HG02943 (cell line): Measurements from ENCODE around the gene OPN1SW.
A peak's percentile ranks its signal among the peaks of the same experiment; 100 is the strongest.

Source experiments
- ATAC-seq: cut with Tn5 transposase; IDR thresholded peaks from one replicate; pipeline ENCODE4 v1.9.1; 2021; ENCODE audit warnings: mild to moderate bottlenecking, low read depth, moderate library complexity; ENCODE audit not compliant: unreplicated experiment

The OPN1SW gene

DNA sequence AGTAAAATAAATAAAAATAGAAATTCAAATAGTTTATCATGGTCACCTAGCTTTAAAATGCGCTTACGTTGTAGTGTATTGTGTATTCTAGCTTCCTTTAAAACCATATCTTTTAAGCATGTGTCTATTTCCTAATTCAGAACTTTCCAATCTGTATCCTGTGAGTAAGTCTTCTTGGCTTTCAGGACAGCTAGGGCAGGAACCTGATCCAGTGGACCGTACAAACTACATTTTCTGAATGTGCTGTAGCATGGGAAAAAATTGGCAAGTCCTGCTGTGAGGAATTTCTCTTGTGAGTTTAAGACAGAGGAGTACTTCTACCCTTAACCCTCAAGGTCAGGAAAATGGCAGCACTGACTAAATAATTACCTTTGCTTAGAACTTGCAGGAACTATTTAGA is 12.1 kb downstream of the OPN1SW start:
- no peak for ATAC-seq

DNA sequence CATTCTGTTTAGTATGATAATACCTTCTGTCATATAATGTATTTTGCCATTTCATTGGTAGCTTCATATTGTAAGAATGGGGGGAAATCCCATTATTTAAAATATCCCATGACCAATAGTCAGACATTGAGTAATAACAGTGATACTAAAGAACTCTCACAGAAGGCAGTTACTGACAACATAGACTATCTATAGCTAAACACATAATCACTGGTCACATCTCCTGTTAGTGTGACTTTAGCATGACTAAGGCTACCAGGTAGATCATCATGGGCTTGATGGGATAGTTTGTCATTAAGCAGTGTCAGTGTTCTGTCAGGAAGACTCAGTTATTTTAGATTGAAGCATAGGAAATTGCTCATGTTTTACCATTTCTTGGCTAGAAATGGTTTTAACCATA is 16.4 kb downstream of the OPN1SW start:
- no peak for ATAC-seq

DNA sequence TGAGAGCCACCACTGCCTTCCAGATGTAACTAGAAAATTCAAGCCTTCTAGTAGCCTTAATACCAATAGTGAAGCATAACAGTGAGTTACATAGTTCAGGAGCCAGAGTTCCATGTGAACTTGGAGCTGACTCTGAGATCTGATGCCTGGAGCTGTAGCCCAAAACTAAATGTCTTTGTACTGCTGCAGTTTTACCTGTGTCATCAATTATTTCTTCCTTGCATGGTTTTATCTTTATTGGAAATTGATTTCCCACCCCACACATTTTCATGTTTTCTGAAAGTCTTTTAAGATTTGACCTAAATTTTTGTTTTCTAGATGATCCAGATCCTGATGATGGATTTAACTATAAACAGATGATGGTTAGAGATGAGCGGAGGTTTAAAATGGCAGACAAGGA is 17.0 kb downstream of the OPN1SW start:
- ATAC-seq: no peak

DNA sequence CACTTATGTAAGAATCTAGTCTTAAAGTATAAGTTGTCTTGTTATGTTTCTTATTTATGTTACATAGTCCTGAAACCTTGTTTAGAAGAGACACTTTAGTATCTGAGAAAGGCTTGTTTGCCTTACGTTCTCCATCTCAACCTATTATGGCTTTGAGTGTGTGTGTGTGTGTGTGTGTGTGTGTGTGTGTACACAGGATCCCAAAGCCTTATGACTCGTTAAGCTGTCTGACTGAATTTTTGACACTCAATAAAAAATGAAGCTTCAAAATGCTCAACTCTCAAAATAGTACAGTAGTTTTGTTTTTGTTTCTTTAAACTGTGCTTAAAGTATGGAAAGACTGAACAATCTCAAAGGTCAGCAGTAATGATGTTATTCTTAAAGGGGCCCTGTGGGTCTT is 18.4 kb downstream of the OPN1SW start:
- ATAC-seq: no peak

DNA sequence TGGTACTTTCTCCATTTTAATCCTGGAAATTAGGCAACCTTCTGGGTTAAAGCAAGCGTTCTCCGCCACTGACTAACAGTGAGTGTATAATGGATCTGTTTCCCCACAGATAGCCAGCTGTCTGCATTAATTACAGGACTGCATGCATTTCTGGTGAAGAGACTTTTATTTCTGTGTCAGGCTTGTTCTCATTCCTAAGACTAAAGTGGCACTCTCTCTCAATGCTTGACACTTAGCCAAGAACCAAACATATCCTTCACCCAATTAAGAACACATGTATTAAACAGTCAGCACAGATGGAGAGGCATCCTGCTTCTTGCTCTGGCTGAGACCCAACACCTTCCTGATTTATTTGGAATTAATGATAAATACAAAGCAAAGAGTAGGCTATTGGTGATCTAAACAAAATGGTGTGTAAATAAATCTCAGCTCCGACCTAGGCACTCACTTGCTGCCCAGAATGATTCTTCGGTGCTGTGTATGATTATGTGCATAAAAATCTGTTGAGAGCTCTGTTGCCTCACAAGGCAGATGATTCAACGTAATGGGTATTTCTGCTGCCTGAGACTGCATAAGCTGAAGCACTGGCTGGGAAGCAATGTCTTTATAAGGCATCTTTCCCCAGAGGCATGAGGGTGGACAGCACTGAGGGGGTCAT is 19.6 kb downstream of the OPN1SW start:
- no peak for ATAC-seq

DNA sequence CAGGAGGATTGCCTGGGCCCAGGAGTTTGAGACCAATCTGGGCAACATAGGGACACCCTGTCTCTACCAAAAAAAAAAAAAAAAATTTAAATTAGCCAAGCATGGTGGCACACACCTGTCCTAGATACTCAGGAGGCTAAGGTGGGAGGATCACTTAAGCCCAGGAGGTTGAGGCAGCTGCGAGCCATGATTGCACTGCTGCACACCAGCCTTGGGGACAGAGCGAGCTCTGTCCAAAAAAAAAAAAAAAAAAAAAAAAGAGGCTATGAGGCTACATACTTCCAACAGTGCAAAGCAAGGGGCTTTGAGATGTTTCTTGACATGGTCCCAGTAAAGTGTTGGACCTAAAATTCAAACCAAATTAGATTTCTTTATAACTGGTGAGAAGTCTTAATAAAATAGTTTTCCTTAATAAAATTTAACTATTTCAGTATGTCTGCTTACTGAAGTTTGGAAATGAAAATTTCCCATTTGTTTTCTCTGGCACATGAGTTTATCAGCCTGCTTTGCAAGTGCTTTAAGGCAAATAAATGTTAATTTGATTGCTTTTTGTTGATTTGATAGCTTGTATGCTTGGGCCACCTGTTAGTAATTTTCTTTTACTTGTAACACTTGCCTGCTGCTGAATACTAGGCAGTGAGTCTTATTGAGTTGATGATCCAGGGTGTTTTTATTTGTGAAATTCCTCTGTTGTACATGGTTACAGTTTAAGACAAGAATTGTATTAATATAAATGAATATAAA is 20.3 kb downstream of the OPN1SW start:
- no peak for ATAC-seq

DNA sequence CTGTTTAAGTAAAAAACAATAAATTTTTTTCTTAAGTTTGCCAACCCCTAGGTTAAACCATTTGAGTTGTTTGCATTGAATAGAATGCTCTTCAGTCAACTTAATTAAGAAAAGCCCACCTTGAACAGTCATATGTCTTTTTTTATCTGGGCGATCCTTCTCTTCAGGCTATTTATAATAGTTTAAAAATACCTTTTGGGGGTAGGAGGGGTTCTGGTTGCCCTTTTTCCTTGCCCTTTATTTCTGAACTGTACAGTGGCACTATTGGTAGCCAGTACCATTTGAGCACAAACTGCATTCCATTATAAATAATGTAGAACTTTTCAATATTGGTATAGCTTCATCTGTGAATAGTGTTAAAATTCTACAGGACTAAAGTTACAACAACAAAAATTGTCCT is 23.3 kb downstream of the OPN1SW start:
- no peak for ATAC-seq

DNA sequence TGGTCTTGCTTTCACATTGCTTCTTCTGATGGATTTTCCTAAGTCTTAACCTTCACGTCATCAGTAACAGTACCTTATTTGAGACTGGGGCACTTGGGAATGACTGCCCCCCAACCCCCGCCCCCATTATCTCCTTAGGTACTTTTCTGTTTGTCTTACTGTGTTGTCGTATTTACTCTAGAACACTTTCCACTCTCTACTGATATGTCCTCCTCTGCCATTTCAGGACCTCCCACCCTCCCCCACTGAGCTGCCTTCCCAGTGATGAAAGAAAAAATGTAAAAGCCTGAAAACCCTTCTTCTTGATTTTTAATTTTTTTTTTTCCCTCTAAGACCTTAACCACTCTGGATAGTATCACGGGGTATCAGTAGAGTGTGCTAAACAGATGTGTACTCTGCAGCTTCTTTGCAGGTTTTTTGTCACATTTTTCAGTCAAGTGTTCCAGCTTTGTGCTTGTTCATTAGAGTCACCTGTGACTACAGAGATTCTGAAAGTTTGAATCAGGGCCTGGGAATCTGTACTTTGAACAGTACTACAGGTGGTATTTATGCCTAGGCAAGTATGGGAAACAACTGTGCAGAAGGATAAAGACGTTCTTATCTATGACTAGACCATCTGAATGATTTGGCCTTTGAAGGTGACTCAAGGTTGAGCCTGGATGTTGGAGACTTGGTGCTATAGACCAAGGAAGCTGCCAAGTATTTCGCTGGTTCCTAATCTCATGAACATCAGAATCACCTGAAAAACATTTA is 28.1 kb downstream of the OPN1SW start:
- no peak for ATAC-seq

DNA sequence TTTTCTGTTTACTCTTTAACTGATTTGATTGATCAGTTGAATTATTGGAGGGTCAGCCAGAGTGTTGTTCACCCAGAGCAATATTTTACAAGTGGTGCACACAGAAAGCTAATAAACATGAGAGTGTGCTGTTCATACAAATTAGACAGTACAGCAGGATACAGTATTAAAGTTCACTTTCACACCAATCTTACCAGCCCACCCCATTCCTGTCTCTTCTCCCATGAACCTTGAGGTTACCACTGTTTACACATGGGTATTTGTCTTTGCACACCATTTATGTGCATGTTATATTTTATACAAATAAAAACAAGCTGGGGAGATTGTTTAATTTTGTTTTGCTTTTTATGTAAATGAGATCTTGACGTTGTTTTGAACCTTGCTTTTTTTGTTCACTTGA is 29.9 kb downstream of the OPN1SW start:
- no peak for ATAC-seq

DNA sequence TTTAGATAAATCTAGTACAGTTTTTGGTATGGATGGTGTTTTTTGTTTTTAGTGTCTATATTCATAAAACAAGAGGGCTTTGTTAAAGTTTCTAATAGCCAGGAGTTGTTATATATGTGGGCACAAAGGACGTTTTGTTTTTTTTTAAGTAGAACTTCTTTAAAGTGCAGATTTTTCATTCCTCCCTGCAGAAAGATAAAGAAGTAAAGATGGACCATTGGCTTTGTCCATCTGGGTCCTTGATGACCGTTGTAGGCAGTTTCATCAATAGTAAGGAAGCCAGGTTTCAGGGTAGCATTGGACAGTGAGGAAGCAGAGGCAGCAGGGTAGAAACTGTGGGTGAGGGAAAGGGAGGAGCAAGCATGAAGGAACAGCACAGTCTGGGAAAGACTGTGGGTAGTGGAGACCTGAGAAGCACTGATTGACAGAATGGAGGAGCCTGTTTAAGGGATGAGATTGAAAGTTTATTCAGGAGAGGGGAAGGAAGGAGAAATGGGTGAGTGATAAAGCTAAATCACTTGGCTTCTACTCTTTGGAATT is 31.2 kb downstream of the OPN1SW start:
- ATAC-seq: no peak

DNA sequence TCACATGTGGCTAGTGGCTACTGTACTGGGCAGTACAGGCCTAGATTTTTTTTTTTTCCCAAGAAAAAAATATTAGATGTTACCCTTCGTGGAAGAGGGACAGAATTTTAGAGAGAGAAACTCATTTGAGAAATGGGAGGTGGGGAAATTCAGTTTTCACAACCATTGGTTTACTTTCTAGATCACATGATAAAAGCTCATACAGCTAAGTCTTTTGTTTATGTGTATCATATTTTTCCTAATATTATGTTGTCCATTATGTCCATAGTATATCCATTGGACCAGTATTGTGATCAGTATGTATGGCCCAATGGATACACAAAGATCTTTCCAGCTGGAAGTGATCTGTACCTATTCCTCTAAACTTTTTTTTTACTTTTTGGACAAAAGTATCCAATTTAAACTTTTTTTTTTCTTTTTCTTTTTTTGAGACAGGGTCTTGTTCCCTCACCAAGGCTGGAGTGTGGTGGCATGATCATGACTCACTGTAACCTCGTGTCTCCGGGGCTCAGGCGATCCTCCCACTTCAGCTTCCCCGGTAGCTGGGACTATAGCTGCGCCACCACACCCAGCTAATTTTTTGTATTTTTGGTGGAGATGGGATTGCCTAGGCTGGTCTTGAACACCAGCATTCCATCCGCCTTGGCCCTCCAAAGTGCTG is 32.4 kb downstream of the OPN1SW start:
- no peak for ATAC-seq

DNA sequence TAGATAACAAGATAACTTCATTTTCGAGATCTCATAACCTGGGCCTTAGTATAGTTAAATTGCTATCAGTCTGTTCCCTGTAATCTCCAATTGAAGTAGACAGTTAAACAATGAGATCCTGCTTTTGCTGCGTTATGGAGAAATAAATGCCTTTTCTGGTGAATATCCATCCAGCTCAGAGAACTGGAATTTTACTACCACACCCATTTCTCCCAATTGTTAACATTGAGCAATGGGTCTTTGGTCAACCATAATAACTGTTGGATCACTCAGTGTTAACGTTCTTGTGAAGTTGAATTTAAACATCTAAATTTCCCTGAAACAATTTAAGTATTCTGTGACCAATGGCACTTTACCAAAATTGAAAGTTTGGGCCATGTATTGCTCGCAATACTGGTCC is 33.4 kb downstream of the OPN1SW start:
- no peak for ATAC-seq

DNA sequence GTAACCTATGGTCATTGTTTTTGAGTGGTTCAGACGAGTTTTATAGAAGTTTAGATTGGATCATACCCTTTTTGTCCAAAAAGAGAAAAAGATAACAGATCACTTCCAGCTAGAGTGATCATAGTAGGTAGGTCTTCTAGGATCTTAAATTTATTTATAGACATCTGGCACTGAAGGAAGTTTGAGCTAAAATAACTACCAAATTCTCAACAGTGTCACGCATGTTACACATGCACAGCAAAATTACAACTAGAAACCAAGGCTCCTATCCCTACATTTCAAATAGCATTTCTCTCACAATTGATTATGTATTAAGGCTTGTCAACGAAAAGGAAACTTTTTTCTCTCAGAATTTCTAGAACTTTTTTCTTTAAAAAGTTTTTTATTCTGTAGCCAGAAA is 34.1 kb downstream of the OPN1SW start:
- ATAC-seq: no peak

DNA sequence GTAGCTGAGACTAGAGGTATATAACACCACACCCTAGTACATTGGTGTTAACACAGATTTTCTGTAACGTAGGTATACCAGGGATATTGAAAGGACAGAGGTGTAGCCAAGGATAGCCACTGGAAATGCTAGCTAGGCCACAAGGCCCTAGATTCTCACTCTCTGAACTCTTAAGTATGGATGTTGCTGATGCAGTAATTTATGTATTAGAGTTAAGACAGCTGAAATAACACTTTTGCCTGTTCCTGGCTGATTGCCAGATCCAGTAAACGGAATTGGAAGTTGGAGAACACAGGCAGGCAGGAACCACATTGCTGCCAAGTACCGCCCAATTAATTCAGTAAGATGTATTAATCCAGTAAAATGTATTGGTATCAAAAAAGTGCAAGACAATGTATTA is 34.6 kb downstream of the OPN1SW start:
- ATAC-seq: no peak

DNA sequence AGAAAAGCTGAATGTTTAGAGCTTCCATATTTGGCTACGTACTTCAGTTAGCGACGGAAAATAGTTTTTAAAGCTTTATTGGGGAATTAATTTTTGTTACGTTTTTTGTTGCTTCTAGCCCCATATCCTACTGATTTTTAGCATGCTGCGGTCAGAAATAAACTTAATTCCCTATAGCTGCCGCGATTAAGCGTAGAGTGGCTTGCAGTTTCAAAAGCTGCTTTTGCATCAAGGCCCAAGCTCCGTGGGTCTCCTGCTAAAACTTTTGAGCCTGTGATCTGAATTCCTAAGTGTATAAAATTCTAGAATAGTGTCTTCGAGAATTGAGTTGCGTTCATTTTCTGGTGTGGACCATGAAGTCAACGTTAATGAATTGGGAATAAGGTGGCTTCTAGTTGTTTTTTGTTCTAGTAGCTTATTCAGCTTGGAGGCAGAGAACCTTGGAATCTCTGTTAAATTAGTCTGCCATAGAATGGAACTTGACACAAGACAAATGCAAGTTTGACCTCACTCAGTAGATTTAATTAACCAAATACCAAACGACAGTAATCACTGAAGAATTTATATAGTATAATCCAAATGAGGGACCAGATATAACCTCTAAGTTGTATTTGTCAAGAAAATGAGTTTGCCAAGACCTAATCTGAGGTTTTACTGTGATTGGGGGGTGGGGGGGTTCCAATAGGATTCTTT is 35.5 kb downstream of the OPN1SW start:
- ATAC-seq: no peak

DNA sequence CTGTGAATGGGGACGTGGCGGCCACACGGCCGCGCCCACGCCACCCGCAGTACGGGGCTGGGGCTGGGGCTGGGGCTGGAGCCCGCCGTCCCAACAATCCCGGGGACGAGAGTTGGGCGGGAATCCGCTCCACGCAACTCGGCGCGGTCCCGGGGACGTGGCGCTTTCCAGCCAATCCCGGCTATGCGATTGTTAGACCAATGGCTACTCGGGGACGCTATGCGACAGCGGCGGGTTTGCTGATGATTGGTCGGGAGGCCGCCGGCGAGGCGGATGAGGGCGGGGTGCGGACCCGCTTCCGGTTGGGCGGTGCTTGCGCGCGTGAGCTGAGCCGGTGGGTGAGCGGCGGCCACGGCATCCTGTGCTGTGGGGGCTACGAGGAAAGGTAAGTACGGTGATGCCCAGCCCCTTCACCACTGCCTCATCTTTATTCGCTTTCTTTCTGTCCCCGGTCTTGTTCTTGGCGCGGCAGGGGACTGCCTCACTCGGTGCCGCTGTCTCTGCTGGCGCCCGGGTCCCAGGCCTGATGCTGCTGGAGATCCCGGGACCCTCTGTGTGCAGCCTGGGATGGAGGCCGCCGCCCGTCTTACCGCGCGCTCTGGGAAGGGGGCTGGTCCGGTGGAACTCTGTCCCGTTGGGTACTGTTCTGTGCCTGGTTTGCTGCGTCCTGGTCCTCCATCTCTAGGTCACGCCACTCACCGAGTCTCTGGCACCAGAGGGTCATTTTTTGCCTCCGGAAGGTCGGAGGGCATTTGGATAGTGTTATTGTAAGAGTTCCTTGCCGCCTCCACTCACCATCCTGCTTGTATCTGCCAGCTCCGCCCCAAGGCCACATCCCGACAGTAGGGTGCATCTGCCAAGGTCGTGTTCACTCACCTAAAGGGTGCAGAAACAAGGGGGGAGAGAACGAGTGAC is 36.3 kb downstream of the OPN1SW start, which contains the start of gene CALU:
Gene CALU (plus strand): TSS at position 312 of the 915 bp plus-strand sequence. CDS start 9,225 bp downstream, outside the sequence.
- peak; percentile 96 for ATAC-seq

DNA sequence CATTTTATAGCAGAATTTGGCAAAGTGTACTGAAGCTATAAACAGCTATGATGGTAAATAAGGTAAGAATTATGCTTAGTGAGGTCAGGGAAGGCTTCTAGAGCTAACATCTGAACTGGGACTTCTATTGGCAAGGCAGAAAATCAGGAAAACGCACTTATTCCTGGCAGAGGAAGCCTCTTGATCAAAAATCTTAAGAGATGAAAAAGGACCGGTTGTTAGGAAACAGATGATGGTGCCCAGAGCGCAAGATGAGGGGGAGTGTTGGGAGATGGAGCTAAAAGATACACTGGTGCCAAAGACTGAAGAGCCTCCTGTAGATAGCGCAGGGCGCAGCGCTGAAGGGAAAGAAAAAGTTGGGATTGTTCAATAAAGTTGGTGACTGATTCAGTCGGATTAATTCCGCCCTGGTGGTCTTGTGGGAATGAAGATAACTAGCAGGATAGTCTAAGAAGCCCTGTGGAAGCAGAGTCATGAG is 37.0 kb downstream of the OPN1SW start:
- ATAC-seq: peak; percentile 12

DNA sequence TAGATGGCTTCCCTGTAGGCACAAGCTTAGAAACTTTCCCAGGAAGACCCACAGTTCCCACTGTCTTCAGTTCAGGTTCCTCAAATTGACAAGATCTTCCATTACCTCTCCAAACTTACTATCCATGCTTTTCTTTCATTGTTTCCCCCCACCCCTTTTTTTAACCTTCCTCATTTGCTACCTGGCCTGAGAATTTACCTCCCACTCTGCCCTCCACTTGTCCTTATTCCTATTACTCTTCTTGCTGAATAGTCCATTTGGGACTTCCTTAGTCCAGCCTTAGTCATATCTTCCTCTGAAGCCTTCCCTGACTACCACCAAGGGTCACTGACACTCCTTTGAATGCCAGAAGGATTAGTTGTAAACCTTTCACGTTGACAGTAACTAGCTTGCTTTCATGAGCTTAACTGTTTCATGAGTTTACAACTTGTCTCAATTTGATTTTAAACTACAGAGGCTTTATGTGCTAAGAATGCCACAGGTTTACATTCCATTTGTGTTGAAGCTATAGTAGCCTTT is 37.7 kb downstream of the OPN1SW start:
- ATAC-seq: no peak

DNA sequence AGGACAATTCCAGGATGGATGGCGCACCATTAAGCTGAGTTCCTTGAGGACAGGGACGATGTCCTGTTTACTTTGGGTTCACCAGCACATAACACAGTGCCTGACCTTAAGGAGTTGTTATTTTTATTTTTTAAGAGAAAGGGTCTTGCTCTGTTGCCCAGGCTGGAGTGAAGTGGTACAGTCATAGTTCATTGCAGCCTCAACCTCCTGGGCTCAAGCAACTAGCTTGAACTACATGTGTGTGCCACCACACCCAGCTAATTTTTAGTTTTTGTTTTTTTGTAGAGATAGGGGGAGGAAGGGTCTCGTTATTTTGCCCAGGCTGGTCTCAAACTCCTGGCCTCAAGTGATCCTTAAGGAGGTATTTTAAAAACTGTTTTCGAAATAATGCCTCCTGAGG is 38.2 kb downstream of the OPN1SW start:
- ATAC-seq: no peak
